Measurements from ENCODE around the gene ABI3BP. TPM values are rescaled to one million over a fixed set of nuclear protein-coding genes. Genes with fewer than 3 reads are reported as not detected.

Gene ABI3BP
- total and polyA plus RNA-seq, 10 of the 15 experiments (the other 5 are each of a cell fraction or from before 2014, with no cell fraction given), result 0.03 to 0.42 (median 0.11) TPM; not detected in 4

GRCh38 chr3:100975714-100976113, 17.5 kb downstream of the ABI3BP start:
- H3K9ac ChIP-seq (ENCODE audit: control insufficient read depth, insufficient read depth, low read length), result no peak overlapping the region
- no peak overlapping the region for H3K4me2 ChIP-seq (ENCODE audit: control insufficient read depth, insufficient read depth)
- no TSS peak for BruUV-seq (replicated peaks)
- H3K36me3 ChIP-seq (ENCODE audit: control insufficient read depth in 2 of 2, insufficient read depth in 2 of 2, low read length in 1 of 2), result no peaks in the 10 kb centered on the region
- FAIRE-seq (no peak), ATAC-seq (no peak), DNase-seq (ENCODE audit: low read depth, low spot score) (no peak)
- ChIA-PET RAD21 (ENCODE audit: unreplicated experiment) (no interaction called here), CTCF (no interaction called here), POLR2A (no interaction called here), SMC1A (ENCODE audit: uncharacterized antibody, unreplicated experiment) (interaction anchor here (0.7 to 1.0 kb wide), 2 partner anchors 402 to 594 kb away, joined by 3 read pairs; no protein-coding TSS in a partner anchor)
- intact Hi-C loops (cut with micrococcal nuclease; ENCODE audit: unreplicated experiment), result no loop called here
- H3K4me1 ChIP-seq (ENCODE audit: control insufficient read depth, insufficient read depth, low read length), result no peaks in the 10 kb centered on the region
- TF ChIP-seq EED (IDR thresholded peaks at IDR 0.05; ENCODE audit: low read depth) (no peak), RFX5 (IDR thresholded peaks at IDR 0.05; ENCODE audit: low read depth, low read length) (no peak), BMI1 (IDR thresholded peaks at IDR 0.05; ENCODE audit: borderline replicate concordance) (no peak), POLR2AphosphoS2 (IDR thresholded peaks at IDR 0.05; ENCODE audit: low read depth, low read length) (no peak), NFYB (IDR thresholded peaks at IDR 0.05; ENCODE audit: insufficient read depth, low read depth, low read length) (no peak), SUZ12 (IDR thresholded peaks at IDR 0.05; ENCODE audit: unreplicated experiment) (no peak), BCL3 (IDR thresholded peaks at IDR 0.05; ENCODE audit: borderline replicate concordance, insufficient read depth, low read depth, low read length, poor library complexity, severe bottlenecking) (no peak), TCF3 (IDR thresholded peaks at IDR 0.05; ENCODE audit: borderline replicate concordance, insufficient read depth, low read depth, low read length) (no peak), NR2C1 (IDR thresholded peaks at IDR 0.05) (no peak)
- in situ Hi-C loops (cut with MboI), result no loop called here
- H2AFZ ChIP-seq (ENCODE audit: control insufficient read depth, low read depth, low read length), result no peak overlapping the region
- H3K79me2 ChIP-seq (ENCODE audit: control insufficient read depth, insufficient read depth, low read length), result no peaks in the 10 kb centered on the region
- H3K27me3 ChIP-seq (replicated peaks in 1 of 2; ENCODE audit: control insufficient read depth in 2 of 2, insufficient read depth in 2 of 2, low read length in 1 of 2), result no peaks in the 10 kb centered on the region
- H3K9me3 ChIP-seq (replicated peaks; ENCODE audit: control insufficient read depth, insufficient read depth, low read length), result no peaks in the 10 kb centered on the region
- no peaks in the 10 kb centered on the region for H4K20me1 ChIP-seq (ENCODE audit: control insufficient read depth, insufficient read depth)
- WGBS (ENCODE audit: insufficient coverage, insufficient replicate concordance, low lambda C conversion rate, missing lambda C conversion rate), result 2% methylated on average over 2 of the region's 2 CpGs
- H3K4me3 ChIP-seq, result no peak overlapping the region
- no peak overlapping the region for H3K27ac ChIP-seq (ENCODE audit: control insufficient read depth, insufficient read depth)
